Activated CD8-positive, alpha-beta memory T cell treated with anti-CD3 and anti-CD28 coated beads, Interleukin-2, amount 50 U/mL, for 24 hours (primary cell): Measurements from ENCODE around the gene GABRA5.

ENCODE experiments used
- DNase-seq: peaks from one replicate; pipeline ENCODE4 v3.0.0-alpha.2; 2020; ENCODE audit errors: extremely low read depth

The GABRA5 gene

GRCh38 chr15:26928051-26928450 lies 61.2 kb downstream of the GABRA5 start:
- no peak for DNase-seq

GRCh38 chr15:26929588-26929987 lies 62.7 kb downstream of the GABRA5 start:
- DNase-seq, result no peak

- DNase-seq, result no peak
Observed at GRCh38 chr15:26934848-26935247, 68.0 kb downstream of the GABRA5 start.

DNA sequence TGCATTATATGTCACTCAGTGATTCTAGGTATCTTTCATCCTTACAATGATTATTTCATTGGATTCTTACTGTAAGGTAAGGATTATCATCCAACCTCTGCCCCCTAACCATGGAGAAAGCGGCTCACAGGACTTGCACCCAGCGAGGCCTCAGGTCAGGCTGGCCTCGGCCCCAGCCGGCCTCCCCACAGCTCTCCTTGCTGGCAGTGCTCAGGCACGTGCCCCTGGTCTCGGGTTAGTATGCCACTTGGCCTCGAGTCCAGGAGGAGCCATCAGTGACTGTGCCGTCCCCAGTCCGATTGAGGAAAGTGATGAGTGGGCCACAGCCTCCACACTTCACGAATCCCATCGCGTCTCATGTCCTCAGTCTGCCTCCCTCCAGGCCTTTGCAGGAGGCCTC lies 68.5 kb downstream of the GABRA5 start:
- no peak for DNase-seq

- no peak for DNase-seq
Observed at GRCh38 chr15:26936502-26936901, 69.6 kb downstream of the GABRA5 start.

GRCh38 chr15:26937134-26937533 lies 70.3 kb downstream of the GABRA5 start:
- no peak for DNase-seq

GRCh38 chr15:26939398-26939797 lies 72.5 kb downstream of the GABRA5 start:
- no peak for DNase-seq

GRCh38 chr15:26941489-26941888 lies 74.6 kb downstream of the GABRA5 start:
- DNase-seq, result no peak

DNA sequence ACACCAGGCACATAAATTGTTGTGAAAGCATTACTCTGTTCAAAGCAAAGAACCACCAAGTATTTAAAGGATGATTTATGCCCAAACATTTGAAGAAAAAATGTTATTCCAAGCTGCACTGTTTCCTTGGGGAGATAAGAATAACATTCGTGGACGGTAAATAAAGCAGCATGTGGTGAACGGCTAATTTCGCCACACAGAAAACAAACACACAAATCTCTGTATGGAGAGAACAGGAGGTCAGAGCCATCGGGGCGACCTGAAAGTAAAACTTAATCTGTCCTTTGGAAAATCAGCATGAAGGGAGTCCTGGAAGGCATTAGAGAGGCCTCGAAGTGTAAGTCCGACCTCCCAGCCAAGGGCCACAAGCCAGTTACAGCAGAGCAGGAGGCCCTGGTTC lies 77.0 kb downstream of the GABRA5 start:
- no peak for DNase-seq

GRCh38 chr15:26945046-26945445 lies 78.2 kb downstream of the GABRA5 start:
- no peak for DNase-seq

DNA sequence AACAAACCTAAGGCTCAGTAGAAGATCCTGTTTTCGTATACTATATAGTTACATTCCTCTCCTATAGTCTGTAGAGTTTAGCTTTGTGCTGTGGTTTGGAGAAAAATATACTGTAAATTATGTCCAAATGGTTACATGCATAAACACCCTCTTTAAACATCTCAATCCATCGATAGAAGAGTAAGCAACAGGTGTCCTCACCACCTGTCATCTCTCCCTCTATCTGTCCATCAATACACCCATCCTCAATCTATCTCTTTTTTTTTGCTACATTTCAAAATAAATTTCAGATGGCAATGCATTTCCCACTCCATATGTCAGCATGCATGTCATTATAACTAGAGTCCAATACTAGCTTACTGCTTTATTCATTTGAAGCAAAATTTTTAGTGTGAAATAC lies 83.1 kb downstream of the GABRA5 start:
- DNase-seq, result no peak

- DNase-seq, result no peak
Observed at GRCh38 chr15:26954403-26954802, 87.5 kb downstream of the GABRA5 start.

GRCh38 chr15:26967719-26968269 lies 100.9 kb downstream of the GABRA5 start:
- DNase-seq, result no peak

GRCh38 chr15:26968806-26969205 lies 101.9 kb downstream of the GABRA5 start:
- DNase-seq, result no peak

DNA sequence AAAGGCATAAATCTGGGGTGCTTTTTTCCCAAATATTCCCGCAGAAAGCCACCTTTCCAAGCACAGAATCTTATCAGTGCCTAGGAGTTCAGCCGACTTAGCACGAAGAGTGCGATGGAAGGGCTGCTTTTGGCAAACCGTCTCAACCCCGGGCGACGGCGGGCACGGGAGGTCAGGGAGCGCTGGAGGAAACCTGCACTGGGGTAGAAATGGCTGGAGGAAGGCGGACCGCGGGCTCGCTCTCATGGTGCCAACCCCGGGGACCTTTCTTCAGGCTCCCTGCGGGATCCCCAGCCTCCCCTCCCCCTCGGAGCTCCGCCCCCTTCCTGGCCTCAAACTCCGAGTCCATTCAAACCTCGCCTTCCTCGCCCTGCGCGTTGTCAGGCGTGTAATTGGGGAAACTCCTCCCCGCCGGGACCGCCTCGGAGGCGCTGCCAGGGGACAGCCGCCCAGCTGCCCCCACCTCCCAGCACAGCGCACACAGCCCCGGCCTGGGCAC lies 103.9 kb downstream of the GABRA5 start, which contains the start of gene GABRG3:
Gene GABRG3, plus strand, starts transcription at position 470 of the 499 bp plus-strand sequence.
- no peak for DNase-seq

DNA sequence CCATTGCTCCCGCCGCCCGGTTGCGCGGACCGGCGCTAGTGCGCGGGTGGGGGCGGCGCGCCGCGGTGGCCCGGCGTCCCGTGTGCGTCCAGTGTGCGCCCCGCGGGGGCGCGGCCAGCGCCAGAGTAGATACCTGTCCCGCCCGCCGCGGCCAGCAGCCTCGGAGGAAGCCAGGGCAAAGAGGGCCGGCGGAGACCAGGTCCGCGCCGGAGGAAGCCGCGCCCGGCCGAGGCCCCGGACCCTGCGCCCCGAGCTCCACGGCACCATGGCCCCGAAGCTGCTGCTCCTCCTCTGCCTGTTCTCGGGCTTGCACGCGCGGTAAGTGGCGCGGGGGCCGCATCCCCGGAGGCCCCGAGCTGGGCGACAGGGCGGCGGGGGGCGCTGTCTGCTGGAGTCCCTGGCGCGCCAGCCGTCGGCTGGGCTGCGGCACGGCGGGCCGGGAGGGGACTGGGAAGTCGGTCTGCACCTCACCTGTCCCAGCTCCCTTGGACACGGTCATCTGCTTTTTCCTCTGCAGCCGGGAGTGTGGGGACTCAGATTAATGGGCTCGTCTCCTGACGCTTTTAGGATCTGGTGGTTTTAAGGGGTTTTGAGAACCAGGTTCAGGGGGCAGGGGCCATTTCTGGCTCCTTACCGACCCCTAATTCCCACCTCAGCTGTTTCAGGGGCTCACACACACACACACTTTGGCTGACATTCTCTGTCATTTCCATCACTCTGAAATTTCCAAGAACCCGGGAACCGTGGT lies 104.6 kb downstream of the GABRA5 start:
- no peak for DNase-seq

DNA sequence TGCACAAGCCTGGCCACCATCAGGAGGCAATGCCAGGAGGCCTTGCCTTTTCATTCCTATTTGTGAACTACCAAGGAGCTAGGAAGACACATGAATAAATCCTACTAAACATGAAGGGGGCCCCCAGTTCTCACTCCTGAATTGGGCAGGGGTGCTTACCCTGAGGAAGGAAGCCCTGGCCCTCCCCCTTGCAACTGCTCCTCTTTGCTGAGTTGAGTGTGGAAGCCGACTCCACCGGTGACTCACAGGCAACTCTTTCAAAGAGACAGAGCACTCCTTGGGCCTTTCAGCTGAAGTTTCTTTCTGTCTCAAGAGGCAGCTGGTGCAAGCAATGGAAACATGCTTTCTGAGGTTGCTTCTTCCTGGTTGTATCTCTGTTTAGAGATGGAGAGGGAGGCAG lies 105.8 kb downstream of the GABRA5 start:
- DNase-seq, result no peak

DNA sequence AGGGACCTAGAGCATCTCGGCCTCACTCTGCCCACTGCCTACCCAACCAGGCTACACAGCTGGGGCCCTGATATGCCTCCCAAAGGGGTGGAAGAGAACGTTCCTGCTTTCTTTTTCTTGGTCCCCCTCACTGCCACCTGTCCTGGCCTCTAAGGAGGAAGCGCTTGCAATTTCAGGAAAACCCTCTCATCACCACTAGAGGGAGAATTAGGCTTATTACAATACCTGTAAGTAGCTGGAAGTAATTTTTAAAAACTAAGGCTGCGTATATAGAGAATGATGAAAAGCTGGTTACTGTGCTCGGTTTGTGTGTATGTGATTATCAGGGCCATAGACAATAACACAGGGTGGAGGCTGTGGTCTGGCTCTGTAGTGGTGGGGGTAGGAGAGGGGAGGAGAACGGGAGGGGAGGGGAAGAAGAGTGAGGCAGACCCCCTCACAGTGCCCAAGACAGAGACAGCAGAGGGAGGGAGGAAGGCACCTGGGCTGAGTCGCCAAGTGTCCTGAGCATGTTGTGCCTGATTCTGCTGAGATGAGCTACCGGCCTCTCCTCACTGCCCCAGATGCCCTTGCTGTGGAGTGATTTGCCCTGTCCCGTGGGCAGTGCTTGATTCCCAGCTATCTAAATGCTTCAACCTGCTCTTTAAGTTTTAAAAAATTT lies 107.4 kb downstream of the GABRA5 start:
- no peak for DNase-seq

GRCh38 chr15:26981492-26981891 lies 114.6 kb downstream of the GABRA5 start:
- DNase-seq, result no peak

- DNase-seq, result no peak
Observed at GRCh38 chr15:26983822-26984221, 117.0 kb downstream of the GABRA5 start.

DNA sequence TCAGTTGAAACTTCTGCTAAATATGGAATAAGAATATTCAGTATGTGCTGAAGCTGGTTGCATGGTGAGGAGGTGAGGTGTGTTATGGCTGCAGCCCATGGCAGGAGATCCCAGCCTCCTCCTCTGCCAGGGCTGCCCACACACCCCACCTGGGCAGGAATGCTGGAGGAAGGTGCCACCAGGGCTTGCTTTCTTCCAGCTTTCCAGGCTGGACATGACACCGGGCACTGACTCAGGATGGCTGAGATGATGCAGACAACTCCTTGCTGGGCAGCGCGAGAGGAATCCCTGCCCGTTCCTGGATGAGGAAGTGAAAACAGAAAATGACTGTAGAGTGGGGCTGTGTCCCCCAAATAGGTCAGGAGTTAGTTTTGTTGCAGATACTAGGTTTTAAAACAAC lies 118.2 kb downstream of the GABRA5 start:
- no peak for DNase-seq

DNA sequence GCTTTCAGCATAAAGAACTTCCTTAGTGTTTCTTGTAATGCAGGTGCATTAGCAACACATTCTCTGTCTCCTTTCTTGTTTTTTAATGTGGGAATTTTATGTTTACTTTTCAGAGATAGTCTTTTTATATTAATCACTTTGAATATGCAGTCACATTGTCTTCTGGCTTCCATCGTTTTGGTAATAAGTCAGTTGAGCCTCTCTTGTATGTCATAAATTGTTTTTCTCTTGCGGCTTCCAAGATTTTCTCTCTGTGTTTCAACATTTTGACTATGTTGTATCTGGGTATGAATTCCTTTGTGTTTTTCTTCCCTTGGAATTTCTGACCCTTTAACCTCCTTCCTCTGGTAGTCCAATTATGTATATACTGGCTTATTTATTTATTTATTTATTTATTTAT lies 129.4 kb downstream of the GABRA5 start:
- no peak for DNase-seq
